Lower leg skin (tissue), 3 donors: ENCODE data around the gene CPS1.

Source experiments
- POLR2A ChIP-seq, 2 donors: fragments of 450-650 bp; IDR thresholded peaks; one replicate each; pipeline ENCODE4 v1.6.1; 2016 to 2017; ENCODE audit warnings: antibody characterized with exemption in 2 of 2, mild to moderate bottlenecking in 1 of 2, moderate library complexity in 1 of 2
- TF ChIP-seq, protein P1 (sequence below), 3 donors: fragments of 450-650 bp; IDR thresholded peaks; one replicate each; pipeline ENCODE4 v1.5.1; 2016; ENCODE audit warnings: antibody characterized with exemption in 3 of 3, mild to moderate bottlenecking in 3 of 3, moderate library complexity in 2 of 3

DNA sequence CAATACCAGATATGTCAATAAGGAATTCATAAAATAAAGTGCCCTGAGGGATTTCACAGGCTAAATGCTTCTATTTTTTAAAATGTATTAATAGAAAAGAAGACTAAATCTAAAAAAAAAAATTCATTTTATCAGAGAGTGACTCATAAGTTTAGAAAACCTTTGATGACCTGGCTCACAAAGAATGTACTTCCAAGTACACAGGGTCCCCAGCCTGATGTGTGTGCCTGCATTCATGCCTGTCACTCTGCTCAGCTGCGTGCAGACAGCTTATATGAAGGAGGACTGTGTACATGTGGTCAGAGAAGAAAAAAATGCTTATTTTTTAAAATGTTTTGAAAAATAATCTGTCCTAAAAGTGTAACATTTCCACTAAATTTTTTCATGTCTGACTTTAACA, 3.0 kb upstream of the CPS1 start:
- TF ChIP-seq, protein P1, sequence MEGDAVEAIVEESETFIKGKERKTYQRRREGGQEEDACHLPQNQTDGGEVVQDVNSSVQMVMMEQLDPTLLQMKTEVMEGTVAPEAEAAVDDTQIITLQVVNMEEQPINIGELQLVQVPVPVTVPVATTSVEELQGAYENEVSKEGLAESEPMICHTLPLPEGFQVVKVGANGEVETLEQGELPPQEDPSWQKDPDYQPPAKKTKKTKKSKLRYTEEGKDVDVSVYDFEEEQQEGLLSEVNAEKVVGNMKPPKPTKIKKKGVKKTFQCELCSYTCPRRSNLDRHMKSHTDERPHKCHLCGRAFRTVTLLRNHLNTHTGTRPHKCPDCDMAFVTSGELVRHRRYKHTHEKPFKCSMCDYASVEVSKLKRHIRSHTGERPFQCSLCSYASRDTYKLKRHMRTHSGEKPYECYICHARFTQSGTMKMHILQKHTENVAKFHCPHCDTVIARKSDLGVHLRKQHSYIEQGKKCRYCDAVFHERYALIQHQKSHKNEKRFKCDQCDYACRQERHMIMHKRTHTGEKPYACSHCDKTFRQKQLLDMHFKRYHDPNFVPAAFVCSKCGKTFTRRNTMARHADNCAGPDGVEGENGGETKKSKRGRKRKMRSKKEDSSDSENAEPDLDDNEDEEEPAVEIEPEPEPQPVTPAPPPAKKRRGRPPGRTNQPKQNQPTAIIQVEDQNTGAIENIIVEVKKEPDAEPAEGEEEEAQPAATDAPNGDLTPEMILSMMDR (IDR thresholded peaks at IDR 0.05): no peak
- TF ChIP-seq POLR2A (IDR thresholded peaks at IDR 0.05): no peak
